ENCODE data around the gene RAP2C. TPM values are rescaled to one million over a fixed set of nuclear protein-coding genes. Genes with fewer than 3 reads are reported as not detected.
A peak's percentile ranks its signal among the peaks of the same experiment; 100 is the strongest.

Gene RAP2C
- total and polyA plus RNA-seq, 7 donors = 10.3 to 19.8 (median 16.3) TPM

DNA sequence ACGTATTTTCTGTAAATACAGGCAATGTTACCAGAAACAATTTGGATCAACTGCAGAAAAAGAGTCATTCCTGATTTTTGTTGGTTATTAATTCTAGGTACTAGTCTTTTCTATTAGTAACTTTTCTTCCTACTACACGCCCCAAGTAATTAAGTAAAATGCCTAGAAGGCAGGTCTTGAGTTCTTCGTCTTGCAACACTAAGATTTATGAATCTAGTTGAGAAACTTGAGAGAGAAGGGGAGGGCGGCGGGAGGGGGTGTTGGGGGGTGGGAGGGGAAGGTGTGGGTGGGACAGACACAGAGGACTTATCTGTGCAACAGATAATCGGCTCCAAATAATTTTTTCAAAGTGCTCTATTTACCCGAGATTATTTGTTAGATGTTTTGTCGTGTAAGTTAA is 3.0 kb downstream of the RAP2C start:
- peak overlapping the region; percentile 94 to 99 (median 96) for H3K27ac ChIP-seq
- WGBS, 2 donors = 1% methylated on average over 8 of the region's 8 CpGs

GRCh38 chrX:132214518-132214917 is 4.7 kb downstream of the RAP2C start:
- no peaks in the 10 kb centered on the region for H3K27me3 ChIP-seq
- H3K27ac ChIP-seq = no peak overlapping the region
- intact Hi-C loops (cut with DNase I) = loop anchor here (10.0 kb wide), 1 partner anchor 370 kb away; no protein-coding TSS in a partner anchor
- TF ChIP-seq POLR2A (IDR thresholded peaks at IDR 0.05) = no peak
- TF ChIP-seq POLR2AphosphoS5 (IDR thresholded peaks at IDR 0.05) = no peak
- TF ChIP-seq, protein P1, sequence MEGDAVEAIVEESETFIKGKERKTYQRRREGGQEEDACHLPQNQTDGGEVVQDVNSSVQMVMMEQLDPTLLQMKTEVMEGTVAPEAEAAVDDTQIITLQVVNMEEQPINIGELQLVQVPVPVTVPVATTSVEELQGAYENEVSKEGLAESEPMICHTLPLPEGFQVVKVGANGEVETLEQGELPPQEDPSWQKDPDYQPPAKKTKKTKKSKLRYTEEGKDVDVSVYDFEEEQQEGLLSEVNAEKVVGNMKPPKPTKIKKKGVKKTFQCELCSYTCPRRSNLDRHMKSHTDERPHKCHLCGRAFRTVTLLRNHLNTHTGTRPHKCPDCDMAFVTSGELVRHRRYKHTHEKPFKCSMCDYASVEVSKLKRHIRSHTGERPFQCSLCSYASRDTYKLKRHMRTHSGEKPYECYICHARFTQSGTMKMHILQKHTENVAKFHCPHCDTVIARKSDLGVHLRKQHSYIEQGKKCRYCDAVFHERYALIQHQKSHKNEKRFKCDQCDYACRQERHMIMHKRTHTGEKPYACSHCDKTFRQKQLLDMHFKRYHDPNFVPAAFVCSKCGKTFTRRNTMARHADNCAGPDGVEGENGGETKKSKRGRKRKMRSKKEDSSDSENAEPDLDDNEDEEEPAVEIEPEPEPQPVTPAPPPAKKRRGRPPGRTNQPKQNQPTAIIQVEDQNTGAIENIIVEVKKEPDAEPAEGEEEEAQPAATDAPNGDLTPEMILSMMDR (IDR thresholded peaks at IDR 0.05) = no peak
- TF ChIP-seq EP300 (IDR thresholded peaks at IDR 0.05) = no peak
- 76 to 80% methylated on average over 2 of the region's 2 CpGs for WGBS, 2 donors
- peaks cover 0 to 19% (median 8%) of the 10 kb centered on the region in 4 donors for H3K4me1 ChIP-seq
- peaks cover 0 to 16% (median 0%) of the 10 kb centered on the region in 4 donors for H3K36me3 ChIP-seq
- no peaks in the 10 kb centered on the region for H3K9me3 ChIP-seq
- no peak for DNase-seq
- no peak overlapping the region for H3K4me3 ChIP-seq

More for the DNA sequence above, 3.0 kb downstream of the RAP2C start:
- Histone ChIP-seq H3K4me1 (peaks cover 0 to 25% (median 10%) of the 10 kb centered on the region in 4 donors), H3K36me3 (peaks cover 0 to 16% (median 0%) of the 10 kb centered on the region in 4 donors), H3K9me3 (no peaks in the 10 kb centered on the region), H3K4me3 (peak overlapping the region; percentile 70 to 88 (median 80)), H3K27me3 (no peaks in the 10 kb centered on the region)
- DNase-seq = no peak
- intact Hi-C loops (cut with DNase I) = loop anchor here (5.0 to 10.0 kb wide), 3 partner anchors 124 to 371 kb away; partner anchors contain the start of gene STK26
- no peak for TF ChIP-seq EP300 (IDR thresholded peaks at IDR 0.05)
- no peak for TF ChIP-seq POLR2AphosphoS5 (IDR thresholded peaks at IDR 0.05)
- TF ChIP-seq, protein P1 (IDR thresholded peaks at IDR 0.05) = no peak
- TF ChIP-seq POLR2A (IDR thresholded peaks at IDR 0.05) = no peak

GRCh38 chrX:132209527-132209926 is 9.7 kb downstream of the RAP2C start:
- Histone ChIP-seq H3K4me1 (peaks cover 0 to 19% (median 9%) of the 10 kb centered on the region in 4 donors), H3K27me3 (no peaks in the 10 kb centered on the region), H3K4me3 (no peak overlapping the region), H3K27ac (no peak overlapping the region), H3K36me3 (peaks cover 0 to 16% (median 0%) of the 10 kb centered on the region in 4 donors), H3K9me3 (no peaks in the 10 kb centered on the region)
- no peak for DNase-seq
- intact Hi-C loops (cut with DNase I) = no loop called here
- TF ChIP-seq EP300 (IDR thresholded peaks at IDR 0.05) = no peak
- no peak for TF ChIP-seq POLR2AphosphoS5 (IDR thresholded peaks at IDR 0.05)

DNA sequence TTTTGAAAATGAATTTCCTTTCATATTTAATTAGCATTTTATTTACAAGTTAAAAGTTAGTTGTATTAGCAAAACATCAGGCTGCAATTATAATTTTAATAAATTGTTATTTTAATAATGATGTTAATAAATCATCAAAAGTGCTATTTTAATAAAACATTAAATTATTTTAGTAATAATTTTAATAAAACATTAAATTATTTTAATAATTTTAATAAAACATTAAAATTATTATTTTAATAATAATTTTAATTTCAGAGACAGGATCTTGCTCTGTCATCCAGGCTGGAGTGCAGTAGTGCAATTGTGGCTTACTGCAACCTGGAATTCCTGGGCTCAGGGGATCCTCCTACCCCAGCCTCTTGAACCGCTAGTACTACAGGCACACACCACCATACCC is 10.8 kb downstream of the RAP2C start:
- Histone ChIP-seq H3K4me1 (peaks cover 0 to 19% (median 9%) of the 10 kb centered on the region in 4 donors), H3K36me3 (peaks cover 0 to 8% (median 0%) of the 10 kb centered on the region in 4 donors), H3K27me3 (no peaks in the 10 kb centered on the region), H3K4me3 (no peak overlapping the region), H3K9me3 (no peaks in the 10 kb centered on the region), H3K27ac (no peak overlapping the region)
- TF ChIP-seq EP300 (IDR thresholded peaks at IDR 0.05) = no peak
- no peak for TF ChIP-seq POLR2A (IDR thresholded peaks at IDR 0.05)
- TF ChIP-seq, protein P1 (IDR thresholded peaks at IDR 0.05) = no peak
- TF ChIP-seq POLR2AphosphoS5 (IDR thresholded peaks at IDR 0.05) = no peak
- no peak for DNase-seq
- WGBS, 2 donors = 100% methylated on average over 1 of the region's 1 CpG
- intact Hi-C loops (cut with DNase I) = no loop called here

DNA sequence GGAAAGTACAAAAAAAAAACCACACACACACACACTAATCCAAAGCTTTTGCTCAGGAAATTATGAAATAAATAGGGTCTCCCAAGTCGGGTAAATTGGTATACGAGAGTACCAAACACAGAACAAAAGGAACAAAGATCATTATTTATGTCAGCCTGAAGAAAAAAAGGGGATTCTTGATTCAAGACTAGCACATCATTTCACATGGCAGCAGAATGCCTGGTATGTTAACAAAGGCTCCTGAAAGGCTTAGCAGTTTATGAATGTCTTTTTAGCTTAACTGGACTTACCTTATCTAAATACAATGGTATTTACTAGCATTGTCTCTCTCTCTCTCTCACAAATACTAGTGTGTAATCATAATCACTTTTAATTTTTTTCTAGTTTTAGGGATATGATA is 11.3 kb downstream of the RAP2C start:
- TF ChIP-seq POLR2A (IDR thresholded peaks at IDR 0.05) = no peak
- TF ChIP-seq POLR2AphosphoS5 (IDR thresholded peaks at IDR 0.05) = no peak
- no peak for TF ChIP-seq EP300 (IDR thresholded peaks at IDR 0.05)
- TF ChIP-seq, protein P1 (IDR thresholded peaks at IDR 0.05) = no peak
- Histone ChIP-seq H3K27ac (no peak overlapping the region), H3K36me3 (peaks cover 0 to 4% (median 0%) of the 10 kb centered on the region in 4 donors), H3K27me3 (no peaks in the 10 kb centered on the region), H3K9me3 (no peaks in the 10 kb centered on the region), H3K4me3 (no peak overlapping the region), H3K4me1 (peaks cover 0 to 19% (median 9%) of the 10 kb centered on the region in 4 donors)
- intact Hi-C loops (cut with DNase I) = no loop called here
- DNase-seq = no peak
- WGBS, 2 donors = 70 to 80% methylated on average over 2 of the region's 2 CpGs
